ENCODE data around the gene AZGP1.
"Not testable (repeated sequence)": the region's sequence is repeated elsewhere in the genome, so short reads cannot be mapped to it uniquely, and the experiment has no call there.

GRCh38 chr7:99950819-99951218, 25.0 kb downstream of the AZGP1 start:
- TF ChIP-seq CTCF (conservative IDR thresholded peaks at IDR 0.05 in 1 of 2, IDR thresholded peaks at IDR 0.05 in 1 of 2; ENCODE audit: extremely low read depth in 1 of 2, insufficient read depth in 1 of 2, low read depth in 1 of 2, low read length in 2 of 2); EZH2 (IDR thresholded peaks at IDR 0.05; ENCODE audit: borderline replicate concordance, low read length): not testable (repeated sequence)

Data from mammary epithelial cell (primary cell).